GM19467 (cell line): ENCODE results near the gene PCDHA4.
"Not testable (repeated sequence)": the region's sequence is repeated elsewhere in the genome, so short reads cannot be mapped to it uniquely, and the experiment has no call there.

Source experiments
- ATAC-seq: cut with Tn5 transposase; IDR thresholded peaks from one replicate; pipeline ENCODE4 v1.9.1; 2021; ENCODE audit warnings: mild to moderate bottlenecking, moderate library complexity; ENCODE audit not compliant: unreplicated experiment

Gene PCDHA4

GRCh38 chr5:140821375-140822280, 14.8 kb downstream of the PCDHA4 start, which contains the start of gene PCDHA5:
TSS of gene PCDHA5 (plus strand) at chr5:140821613.
- ATAC-seq, result no peak

- no peak for ATAC-seq
These were observed 15.4 kb downstream of the PCDHA4 start for GRCh38 chr5:140822281-140822629.

DNA sequence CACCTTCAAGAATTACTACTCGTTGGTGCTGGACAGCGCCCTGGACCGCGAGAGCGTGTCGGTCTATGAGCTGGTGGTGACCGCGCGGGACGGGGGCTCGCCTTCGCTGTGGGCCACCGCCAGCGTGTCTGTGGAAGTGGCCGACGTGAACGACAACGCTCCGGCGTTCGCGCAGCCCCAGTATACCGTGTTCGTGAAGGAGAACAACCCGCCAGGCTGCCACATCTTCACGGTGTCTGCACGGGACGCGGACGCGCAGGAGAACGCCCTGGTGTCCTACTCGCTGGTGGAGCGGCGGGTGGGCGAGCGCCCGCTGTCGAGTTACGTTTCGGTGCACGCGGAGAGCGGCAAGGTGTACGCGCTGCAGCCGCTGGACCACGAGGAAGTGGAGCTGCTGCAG, 16.1 kb downstream of the PCDHA4 start:
- ATAC-seq, result not testable (repeated sequence)

- ATAC-seq, result no peak
These were observed 16.6 kb downstream of the PCDHA4 start for GRCh38 chr5:140823475-140823874.

DNA sequence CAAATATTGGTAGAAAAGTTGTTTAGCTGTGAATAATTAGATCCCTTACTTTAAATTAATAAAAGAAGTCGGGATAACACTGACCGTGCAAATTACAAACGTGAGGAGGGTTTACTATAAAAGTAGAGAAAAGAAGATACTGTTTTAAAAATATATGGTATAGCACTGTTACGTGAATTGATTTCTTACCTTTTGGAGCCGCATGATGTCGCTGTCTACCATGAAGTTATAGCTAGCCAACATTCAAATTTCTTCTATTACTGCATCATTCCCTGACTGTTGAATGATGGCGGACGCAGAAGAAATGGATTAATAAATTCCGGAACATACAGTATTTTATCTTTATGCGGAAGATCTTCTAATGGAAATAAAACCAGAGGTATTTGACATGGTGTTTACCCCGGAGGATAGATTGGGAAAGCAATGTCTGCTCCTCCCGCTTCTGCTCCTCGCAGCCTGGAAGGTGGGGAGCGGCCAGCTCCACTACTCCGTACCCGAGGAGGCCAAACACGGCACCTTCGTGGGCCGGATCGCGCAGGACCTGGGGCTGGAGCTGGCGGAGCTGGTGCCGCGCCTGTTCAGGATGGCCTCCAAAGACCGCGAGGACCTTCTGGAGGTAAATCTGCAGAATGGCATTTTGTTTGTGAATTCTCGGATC, 21.0 kb downstream of the PCDHA4 start, which contains the start of gene PCDHA6:
Gene PCDHA6, plus strand, starts transcription at position 257 of the 658 bp plus-strand sequence. Its CDS starts 132 bp downstream, at position 389.
- no peak for ATAC-seq

DNA sequence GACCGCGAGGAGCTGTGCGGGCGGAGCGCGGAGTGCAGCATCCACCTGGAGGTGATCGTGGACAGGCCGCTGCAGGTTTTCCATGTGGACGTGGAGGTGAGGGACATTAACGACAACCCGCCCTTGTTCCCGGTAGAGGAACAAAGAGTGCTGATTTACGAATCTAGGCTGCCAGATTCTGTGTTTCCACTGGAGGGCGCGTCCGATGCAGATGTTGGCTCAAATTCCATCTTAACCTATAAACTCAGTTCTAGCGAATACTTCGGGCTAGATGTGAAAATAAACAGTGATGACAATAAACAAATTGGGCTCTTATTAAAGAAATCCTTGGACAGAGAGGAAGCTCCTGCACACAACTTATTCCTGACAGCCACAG, 21.5 kb downstream of the PCDHA4 start:
- ATAC-seq, result no peak

- not testable (repeated sequence) for ATAC-seq
These were observed 22.9 kb downstream of the PCDHA4 start for GRCh38 chr5:140829511-140830501.

DNA sequence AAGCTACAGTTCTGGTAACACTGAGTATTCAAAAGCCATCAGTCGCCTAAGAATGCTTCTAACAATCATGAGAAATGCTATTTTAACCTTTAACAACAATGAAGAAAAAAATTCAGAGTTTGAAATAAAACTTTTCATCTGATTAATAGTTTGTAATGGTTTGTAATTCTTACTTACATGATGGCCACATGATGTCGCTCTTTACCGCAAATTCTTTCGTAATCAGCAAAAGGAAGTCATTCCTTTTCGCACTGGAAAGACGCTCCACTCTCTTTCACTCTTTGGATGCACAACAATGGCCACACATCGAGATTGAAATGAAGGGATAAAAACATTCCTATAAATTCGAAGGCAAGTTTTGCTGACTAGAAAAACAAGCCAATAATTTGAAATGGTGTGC, 27.1 kb downstream of the PCDHA4 start, which contains the start of gene PCDHA7:
Gene PCDHA7, plus strand, starts transcription at position 277 of the 400 bp plus-strand sequence. Its CDS starts 115 bp downstream, at position 392.
- no peak for ATAC-seq

DNA sequence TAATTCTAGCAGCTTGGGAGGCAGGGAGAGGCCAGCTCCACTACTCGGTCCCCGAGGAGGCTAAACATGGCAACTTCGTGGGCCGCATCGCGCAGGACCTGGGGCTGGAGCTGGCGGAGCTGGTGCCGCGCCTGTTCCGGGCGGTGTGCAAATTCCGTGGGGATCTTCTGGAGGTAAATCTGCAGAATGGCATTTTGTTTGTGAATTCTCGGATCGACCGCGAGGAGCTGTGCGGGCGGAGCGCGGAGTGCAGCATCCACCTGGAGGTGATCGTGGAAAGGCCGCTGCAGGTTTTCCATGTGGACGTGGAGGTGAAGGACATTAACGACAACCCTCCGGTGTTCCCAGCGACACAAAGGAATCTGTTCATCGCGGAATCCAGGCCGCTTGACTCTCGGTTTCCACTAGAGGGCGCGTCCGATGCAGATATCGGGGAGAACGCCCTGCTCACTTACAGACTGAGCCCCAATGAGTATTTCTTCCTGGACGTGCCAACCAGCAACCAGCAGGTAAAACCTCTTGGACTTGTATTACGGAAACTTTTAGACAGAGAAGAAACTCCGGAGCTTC, 27.7 kb downstream of the PCDHA4 start:
- not testable (repeated sequence) for ATAC-seq

DNA sequence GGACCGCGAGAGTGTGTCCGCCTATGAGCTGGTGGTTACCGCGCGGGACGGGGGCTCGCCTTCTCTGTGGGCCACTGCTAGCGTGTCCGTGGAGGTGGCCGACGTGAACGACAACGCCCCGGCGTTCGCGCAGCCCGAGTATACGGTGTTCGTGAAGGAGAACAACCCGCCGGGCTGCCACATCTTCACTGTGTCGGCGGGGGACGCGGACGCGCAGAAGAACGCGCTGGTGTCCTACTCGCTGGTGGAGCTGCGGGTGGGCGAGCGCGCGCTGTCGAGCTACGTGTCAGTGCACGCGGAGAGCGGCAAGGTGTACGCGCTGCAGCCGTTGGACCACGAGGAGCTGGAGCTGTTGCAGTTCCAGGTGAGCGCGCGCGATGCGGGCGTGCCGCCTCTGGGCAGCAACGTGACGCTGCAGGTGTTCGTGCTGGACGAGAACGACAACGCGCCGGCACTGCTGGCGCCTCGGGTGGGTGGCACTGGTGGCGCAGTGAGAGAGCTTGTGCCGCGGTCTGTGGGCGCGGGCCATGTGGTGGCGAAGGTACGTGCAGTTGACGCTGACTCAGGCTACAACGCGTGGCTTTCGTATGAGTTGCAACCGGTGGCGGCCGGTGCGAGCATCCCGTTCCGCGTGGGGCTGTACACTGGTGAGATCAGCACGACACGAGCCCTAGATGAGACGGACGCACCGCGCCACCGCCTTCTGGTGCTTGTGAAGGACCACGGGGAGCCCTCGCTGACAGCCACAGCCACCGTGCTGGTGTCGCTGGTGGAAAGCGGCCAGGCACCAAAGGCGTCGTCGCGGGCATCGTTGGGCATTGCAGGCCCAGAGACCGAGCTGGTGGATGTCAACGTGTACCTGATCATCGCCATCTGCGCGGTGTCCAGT, 29.0 kb downstream of the PCDHA4 start:
- ATAC-seq, result no peak

- ATAC-seq, result no peak
These were observed 34.4 kb downstream of the PCDHA4 start, which contains the start of gene PCDHA8 for GRCh38 chr5:140840978-140841962. TSS of gene PCDHA8 (plus strand) at chr5:140841187. CDS start at chr5:140841322, 135 bp downstream.

- ATAC-seq, result no peak
These were observed 36.2 kb downstream of the PCDHA4 start for GRCh38 chr5:140842798-140843733.

GRCh38 chr5:140848139-140849102, 41.6 kb downstream of the PCDHA4 start, which contains the start of gene PCDHA9:
TSS of gene PCDHA9 (plus strand) at chr5:140848382. CDS start at chr5:140848496, 114 bp downstream.
- ATAC-seq, result not testable (repeated sequence)

DNA sequence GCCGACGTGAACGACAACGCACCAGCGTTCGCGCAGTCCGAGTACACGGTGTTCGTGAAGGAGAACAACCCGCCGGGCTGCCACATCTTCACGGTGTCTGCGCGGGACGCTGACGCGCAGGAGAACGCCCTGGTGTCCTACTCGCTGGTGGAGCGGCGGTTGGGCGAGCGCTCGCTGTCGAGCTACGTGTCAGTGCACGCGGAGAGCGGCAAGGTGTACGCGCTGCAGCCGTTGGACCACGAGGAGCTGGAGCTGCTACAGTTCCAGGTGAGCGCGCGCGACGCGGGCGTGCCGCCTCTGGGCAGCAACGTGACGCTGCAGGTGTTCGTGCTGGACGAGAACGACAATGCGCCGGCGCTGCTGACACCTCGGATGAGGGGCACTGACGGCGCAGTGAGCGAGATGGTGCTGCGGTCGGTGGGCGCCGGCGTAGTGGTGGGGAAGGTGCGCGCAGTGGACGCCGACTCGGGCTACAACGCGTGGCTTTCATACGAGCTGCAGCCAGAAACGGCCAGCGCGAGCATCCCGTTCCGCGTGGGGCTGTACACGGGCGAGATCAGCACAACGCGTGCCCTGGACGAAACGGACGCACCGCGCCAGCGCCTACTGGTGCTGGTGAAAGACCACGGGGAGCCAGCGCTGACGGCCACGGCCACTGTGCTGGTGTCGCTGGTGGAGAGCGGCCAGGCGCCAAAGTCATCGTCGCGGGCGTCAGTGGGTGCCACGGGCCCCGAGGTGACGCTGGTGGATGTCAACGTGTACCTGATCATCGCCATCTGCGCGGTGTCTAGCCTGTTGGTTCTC, 43.2 kb downstream of the PCDHA4 start:
- not testable (repeated sequence) for ATAC-seq
